GM12874 (cell line): ENCODE measurements around the gene SLC35F6.

Experiments
- TF ChIP-seq, protein P1 (sequence below): IDR thresholded peaks from 2 replicates; pipeline ENCODE4 v1.5.1; 2011; ENCODE audit warnings: low read depth, mild to moderate bottlenecking, control low read depth, low read length, moderate library complexity; ENCODE audit not compliant: insufficient read depth

SLC35F6 gene, protein sequence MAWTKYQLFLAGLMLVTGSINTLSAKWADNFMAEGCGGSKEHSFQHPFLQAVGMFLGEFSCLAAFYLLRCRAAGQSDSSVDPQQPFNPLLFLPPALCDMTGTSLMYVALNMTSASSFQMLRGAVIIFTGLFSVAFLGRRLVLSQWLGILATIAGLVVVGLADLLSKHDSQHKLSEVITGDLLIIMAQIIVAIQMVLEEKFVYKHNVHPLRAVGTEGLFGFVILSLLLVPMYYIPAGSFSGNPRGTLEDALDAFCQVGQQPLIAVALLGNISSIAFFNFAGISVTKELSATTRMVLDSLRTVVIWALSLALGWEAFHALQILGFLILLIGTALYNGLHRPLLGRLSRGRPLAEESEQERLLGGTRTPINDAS

DNA sequence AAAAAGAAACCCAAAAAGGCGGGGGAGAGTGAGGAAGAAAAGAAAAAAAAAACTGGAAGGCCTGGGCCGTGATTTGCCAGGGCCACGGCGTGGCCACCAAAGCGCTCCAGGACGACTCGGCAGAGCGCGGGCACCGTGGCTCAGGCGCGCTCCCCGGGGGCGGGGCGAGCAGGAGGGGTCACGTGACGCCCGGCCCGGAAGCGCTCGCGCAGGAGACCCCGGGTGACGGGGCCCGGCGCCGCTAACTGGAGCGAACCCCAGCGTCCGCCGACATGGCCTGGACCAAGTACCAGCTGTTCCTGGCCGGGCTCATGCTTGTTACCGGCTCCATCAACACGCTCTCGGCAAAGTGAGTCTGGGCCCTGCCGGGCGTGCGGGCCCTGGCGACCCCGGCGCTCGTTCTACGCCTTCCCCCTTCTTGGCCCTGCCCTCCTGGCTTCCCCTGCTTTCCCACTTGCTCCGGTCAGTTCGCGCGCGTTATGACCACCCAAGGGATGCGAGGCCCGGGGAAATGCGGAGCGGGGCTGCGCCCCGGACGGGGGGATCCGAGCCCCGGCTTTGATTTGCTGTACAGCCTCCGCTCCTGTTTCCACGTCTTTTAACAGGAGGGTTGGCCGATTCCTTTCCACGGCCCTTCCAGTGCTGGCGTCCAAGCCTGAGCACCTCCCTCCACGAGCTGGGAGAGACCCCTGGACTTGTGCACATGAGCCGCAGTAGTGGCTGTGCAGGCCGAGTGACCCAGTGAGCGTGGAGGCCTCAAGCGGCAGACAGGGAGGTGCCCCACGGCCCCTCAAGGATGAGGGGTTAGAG, at the start of gene SLC35F6:
Gene SLC35F6 (plus strand): TSS at position 207 of the 810 bp plus-strand sequence. CDS start 66 bp downstream, at position 273.
- TF ChIP-seq, protein P1, sequence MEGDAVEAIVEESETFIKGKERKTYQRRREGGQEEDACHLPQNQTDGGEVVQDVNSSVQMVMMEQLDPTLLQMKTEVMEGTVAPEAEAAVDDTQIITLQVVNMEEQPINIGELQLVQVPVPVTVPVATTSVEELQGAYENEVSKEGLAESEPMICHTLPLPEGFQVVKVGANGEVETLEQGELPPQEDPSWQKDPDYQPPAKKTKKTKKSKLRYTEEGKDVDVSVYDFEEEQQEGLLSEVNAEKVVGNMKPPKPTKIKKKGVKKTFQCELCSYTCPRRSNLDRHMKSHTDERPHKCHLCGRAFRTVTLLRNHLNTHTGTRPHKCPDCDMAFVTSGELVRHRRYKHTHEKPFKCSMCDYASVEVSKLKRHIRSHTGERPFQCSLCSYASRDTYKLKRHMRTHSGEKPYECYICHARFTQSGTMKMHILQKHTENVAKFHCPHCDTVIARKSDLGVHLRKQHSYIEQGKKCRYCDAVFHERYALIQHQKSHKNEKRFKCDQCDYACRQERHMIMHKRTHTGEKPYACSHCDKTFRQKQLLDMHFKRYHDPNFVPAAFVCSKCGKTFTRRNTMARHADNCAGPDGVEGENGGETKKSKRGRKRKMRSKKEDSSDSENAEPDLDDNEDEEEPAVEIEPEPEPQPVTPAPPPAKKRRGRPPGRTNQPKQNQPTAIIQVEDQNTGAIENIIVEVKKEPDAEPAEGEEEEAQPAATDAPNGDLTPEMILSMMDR: no peak

DNA sequence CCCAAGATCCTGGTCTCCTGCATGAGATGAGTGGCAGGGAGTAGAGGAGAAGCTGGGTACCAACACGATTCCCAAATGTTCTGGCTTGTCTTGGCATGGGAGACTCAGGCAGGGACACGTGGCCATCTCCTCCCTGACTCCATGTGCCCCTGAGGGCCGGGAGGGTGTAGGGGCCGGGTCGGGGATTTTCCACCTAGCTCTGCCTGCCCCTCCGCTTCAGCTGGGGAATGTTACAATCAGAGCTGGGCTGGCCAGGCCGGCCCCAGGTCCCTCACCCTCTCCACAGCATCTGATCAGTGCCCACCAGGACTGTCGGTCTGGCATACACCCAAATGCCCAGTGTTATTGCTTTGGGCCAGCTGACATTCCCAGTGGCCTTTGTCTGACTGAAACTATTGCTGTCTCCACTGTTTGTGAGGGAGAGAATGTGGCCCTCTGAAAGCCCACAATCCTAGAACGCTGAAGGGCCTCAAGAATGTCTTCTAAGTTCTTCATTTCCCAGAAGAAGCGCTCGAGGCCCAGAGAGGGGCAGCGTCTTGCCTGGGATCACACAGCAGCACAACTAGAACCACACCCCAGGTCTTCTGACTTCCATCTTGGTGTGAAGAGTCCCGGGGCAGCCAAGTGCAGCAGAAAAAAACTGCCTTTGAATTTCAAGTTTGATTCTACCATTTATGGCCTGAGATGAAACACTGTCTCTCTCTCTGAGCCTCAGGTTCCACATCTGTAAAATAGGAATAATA, 48.4 kb upstream of the SLC35F6 start:
- TF ChIP-seq, protein P1: no peak

DNA sequence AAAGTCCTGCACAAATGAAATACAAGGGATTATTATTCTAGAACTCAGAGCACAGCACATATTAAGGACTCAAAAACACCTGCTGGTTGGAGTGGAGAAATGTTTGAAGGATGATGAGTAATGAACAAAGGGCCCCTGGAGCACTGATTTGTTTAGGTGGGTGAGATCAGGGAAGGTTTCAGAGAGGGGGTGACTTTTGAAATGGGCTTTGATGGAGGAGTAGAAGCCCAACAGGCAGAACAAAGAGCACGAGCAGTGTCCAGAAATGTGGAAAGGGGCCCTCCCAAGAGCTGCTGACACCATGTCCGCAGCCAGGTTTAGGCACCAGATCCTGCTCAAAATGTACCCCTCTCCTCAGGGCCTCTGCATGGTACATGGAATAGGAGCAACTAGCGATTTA, 47.7 kb upstream of the SLC35F6 start:
- TF ChIP-seq, protein P1: no peak

DNA sequence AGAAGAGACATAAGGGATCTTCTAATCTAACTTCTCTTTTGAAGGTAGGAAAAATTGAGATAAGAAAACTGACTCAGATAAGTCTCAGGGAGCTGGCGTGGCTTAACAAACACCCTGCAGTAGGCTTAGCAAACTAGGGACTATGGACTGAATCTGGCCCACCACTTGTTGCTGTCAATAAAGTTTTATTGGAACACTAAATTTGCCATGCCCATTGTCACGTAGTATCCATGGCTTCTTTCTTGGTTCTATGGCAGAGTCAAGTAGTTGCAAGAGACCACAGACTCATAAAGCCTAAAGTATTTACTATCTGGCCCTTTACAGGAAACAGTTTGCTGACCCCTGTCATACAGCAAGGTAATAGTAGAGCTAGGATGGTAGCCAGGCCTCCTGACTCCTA, 47.3 kb upstream of the SLC35F6 start:
- TF ChIP-seq, protein P1: no peak

DNA sequence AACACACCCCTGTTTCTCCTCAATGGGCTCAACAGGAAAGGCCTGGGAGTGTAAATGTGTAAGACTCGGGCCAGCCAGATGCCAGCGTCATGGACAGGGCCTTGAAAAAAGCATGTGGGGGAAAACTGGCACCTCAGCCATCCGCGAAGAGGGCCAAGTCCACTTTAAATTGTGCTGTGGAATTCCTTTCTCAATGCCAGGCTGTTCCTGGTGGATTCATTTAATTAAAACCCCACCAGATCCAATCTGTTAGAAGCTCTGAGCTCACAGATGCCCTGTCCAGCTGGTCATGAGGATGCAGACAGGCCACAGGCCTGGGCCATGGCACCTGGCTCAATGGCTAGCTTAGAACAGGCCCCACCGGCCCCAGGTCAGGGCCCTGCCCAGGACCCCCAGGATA, 46.7 kb upstream of the SLC35F6 start:
- TF ChIP-seq, protein P1: no peak

DNA sequence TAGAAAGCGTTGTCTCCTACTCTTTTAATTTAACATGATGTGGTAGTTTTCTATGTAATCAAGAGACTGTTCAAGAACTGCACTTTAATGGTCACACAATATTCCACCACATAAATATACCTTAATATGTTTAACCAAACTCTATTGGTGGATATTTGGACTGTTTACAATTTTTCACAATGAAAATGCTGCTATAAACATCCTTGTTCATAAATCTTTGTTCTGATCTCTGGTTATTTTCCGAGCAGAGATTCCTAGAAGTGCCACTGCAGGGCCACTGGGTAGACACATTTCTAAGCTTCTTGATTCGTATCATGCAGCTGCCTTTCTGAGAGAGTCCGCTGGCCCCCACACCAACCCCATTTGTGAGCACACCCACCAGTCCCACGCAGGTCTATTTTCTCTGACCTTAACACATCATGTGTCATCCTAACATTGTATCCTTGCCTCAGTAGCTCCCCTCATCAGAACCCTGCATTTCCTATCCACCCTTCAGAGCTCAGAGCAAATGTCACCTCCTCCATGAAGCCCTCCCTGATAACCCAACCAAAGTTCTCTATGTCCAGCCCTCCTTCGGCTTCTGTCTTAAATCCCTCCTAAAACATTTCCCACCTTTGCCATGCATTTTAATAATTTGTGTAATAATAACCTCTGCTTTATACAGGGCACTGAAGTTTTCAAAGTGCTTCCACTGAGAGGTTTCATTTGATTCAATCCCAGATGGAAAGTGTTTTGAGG, 45.0 kb upstream of the SLC35F6 start:
- TF ChIP-seq, protein P1: no peak
